HEK293 (cell line): Measurements from ENCODE around the gene BAG1.

ENCODE experiments used
- CTCF ChIA-PET: fragments of 350-600 bp; formaldehyde crosslinking; extraction: SDS; loops from one replicate; lab custom pipeline; 2021; ENCODE audit warnings: antibody characterized with exemption; lab: Yijun Ruan, JAX
- POLR2A ChIA-PET: fragments of 300-600 bp; formaldehyde crosslinking; extraction: SDS; loops from one replicate; lab custom pipeline; 2020; ENCODE audit warnings: antibody characterized with exemption, inconsistent platforms; lab: Yijun Ruan, JAX
- H3K27ac ChIP-seq: fragments of 200-500 bp; sonication (Bioruptor generic); 2 replicates; pipeline ENCODE4 v1.5.1; 2014; ENCODE audit warnings: low read depth, low read length, control low read depth, inconsistent platforms; ENCODE audit errors: extremely low read depth
- H3K36me3 ChIP-seq, 2 experiments: fragments of 200-500 bp in 1 of 2; sonication (Bioruptor generic) in 1 of 2; 1 replicate in 1 of 2; 2 replicates in 1 of 2; pipeline ENCODE4 v1.5.1; 2014 to 2017; ENCODE audit warnings: inconsistent platforms in 2 of 2, low read length in 2 of 2; ENCODE audit not compliant: control insufficient read depth in 2 of 2, insufficient read depth in 1 of 2
- H3K4me1 ChIP-seq: fragments of 200-500 bp; sonication (Bioruptor generic); 2 replicates; pipeline ENCODE4 v1.5.1; 2014; ENCODE audit warnings: mild to moderate bottlenecking, low read length, inconsistent platforms; ENCODE audit not compliant: control insufficient read depth, insufficient read depth
- H3K4me3 ChIP-seq: 2 replicates; pipeline ENCODE4 v1.5.1; 2011; ENCODE audit warnings: low read depth, mild to moderate bottlenecking, control low read depth, low read length, moderate library complexity
- H3K9me3 ChIP-seq: fragments of 200-500 bp; sonication (Bioruptor generic); 2 replicates; pipeline ENCODE4 v1.5.1; 2014; ENCODE audit warnings: low read depth, low read length, inconsistent platforms; ENCODE audit not compliant: control insufficient read depth, insufficient read depth
- BCL11A ChIP-seq: fragments of 450-650 bp; formaldehyde crosslinking; IDR thresholded peaks from 2 replicates; pipeline ENCODE4 v1.5.1; 2016; ENCODE audit warnings: low read depth, missing biosample characterization, missing genetic modification characterization
- KLF9 ChIP-seq: fragments of 450-650 bp; formaldehyde crosslinking; IDR thresholded peaks from 2 replicates; pipeline ENCODE4 v1.5.1; 2016; ENCODE audit warnings: missing biosample characterization, missing genetic modification characterization, low read depth
- MEIS1 ChIP-seq: sonication (generic); formaldehyde crosslinking; IDR thresholded peaks from 2 replicates; pipeline ENCODE4 v1.8.1; 2022; ENCODE audit warnings: missing genetic modification reagents, mild to moderate bottlenecking, borderline replicate concordance
- PRDM1 ChIP-seq: fragments of 450-650 bp; formaldehyde crosslinking; IDR thresholded peaks from 2 replicates; pipeline ENCODE4; 2016; ENCODE audit warnings: missing biosample characterization, missing genetic modification characterization
- ZNF114 ChIP-seq: fragments of 450-650 bp; formaldehyde crosslinking; IDR thresholded peaks from 2 replicates; pipeline ENCODE4 v1.5.0; 2017; ENCODE audit warnings: missing biosample characterization, missing genetic modification characterization
- ZNF175 ChIP-seq: fragments of 450-650 bp; formaldehyde crosslinking; IDR thresholded peaks from 2 replicates; pipeline ENCODE4 v1.5.1; 2016; ENCODE audit warnings: missing biosample characterization, missing genetic modification characterization
- ZNF211 ChIP-seq: fragments of 450-650 bp; formaldehyde crosslinking; IDR thresholded peaks from 2 replicates; pipeline ENCODE4 v1.5.1; 2016; ENCODE audit warnings: low read depth, missing biosample characterization, missing genetic modification characterization
- ZNF24 ChIP-seq: fragments of 450-650 bp; formaldehyde crosslinking; IDR thresholded peaks from 2 replicates; pipeline ENCODE4 v1.5.1; 2016; ENCODE audit warnings: missing biosample characterization, missing genetic modification characterization
- ZNF37A ChIP-seq: fragments of 450-650 bp; IDR thresholded peaks from 2 replicates; pipeline ENCODE4 v1.5.1; 2018; ENCODE audit warnings: missing biosample characterization, missing genetic modification characterization
- ZNF510 ChIP-seq: fragments of 450-650 bp; formaldehyde crosslinking; IDR thresholded peaks from 2 replicates; pipeline ENCODE4 v1.5.1; 2018; ENCODE audit warnings: mild to moderate bottlenecking, missing genetic modification characterization, missing biosample characterization; ENCODE audit not compliant: insufficient replicate concordance
- ZNF529 ChIP-seq: fragments of 450-650 bp; formaldehyde crosslinking; IDR thresholded peaks from 2 replicates; pipeline ENCODE4 v1.5.1; 2017; ENCODE audit warnings: missing genetic modification characterization, missing biosample characterization; ENCODE audit not compliant: insufficient replicate concordance
- ZNF610 ChIP-seq: fragments of 450-650 bp; formaldehyde crosslinking; IDR thresholded peaks from 2 replicates; pipeline ENCODE4 v1.5.1; 2016; ENCODE audit warnings: missing biosample characterization, missing genetic modification characterization, borderline replicate concordance
- ZNF670 ChIP-seq: fragments of 450-650 bp; formaldehyde crosslinking; IDR thresholded peaks from 2 replicates; pipeline ENCODE4 v1.5.1; 2016; ENCODE audit warnings: missing biosample characterization, missing genetic modification characterization, low read depth
- TF ChIP-seq, protein P1 (sequence below): fragments of 450-650 bp; formaldehyde crosslinking; IDR thresholded peaks from 2 replicates; pipeline ENCODE4 v1.5.1; 2016; ENCODE audit warnings: missing biosample characterization, missing genetic modification characterization
- TF ChIP-seq, protein P2 (sequence below): fragments of 450-650 bp; formaldehyde crosslinking; IDR thresholded peaks from 2 replicates; pipeline ENCODE4 v1.5.1; 2016; ENCODE audit warnings: missing biosample characterization, missing genetic modification characterization
- TF ChIP-seq, protein P3 (sequence below): fragments of 450-650 bp; formaldehyde crosslinking; conservative IDR thresholded peaks from 2 replicates; pipeline ENCODE4 v1.5.1; 2016; ENCODE audit warnings: low read depth, missing biosample characterization, missing genetic modification characterization
- TF ChIP-seq, protein P4 (sequence below): fragments of 450-650 bp; formaldehyde crosslinking; IDR thresholded peaks from 2 replicates; pipeline ENCODE4 v1.5.0; 2017; ENCODE audit warnings: missing biosample characterization, missing genetic modification characterization, borderline replicate concordance
- TF ChIP-seq, protein P5 (sequence below): sonication (generic); formaldehyde crosslinking; IDR thresholded peaks from 2 replicates; pipeline ENCODE4 v1.8.1; 2022; ENCODE audit warnings: mild to moderate bottlenecking, moderate library complexity, missing genetic modification reagents
- TF ChIP-seq, protein P6 (sequence below): fragments of 450-650 bp; formaldehyde crosslinking; IDR thresholded peaks from 2 replicates; pipeline ENCODE4 v1.5.1; 2016; ENCODE audit warnings: missing biosample characterization, missing genetic modification characterization, low read depth

Gene BAG1

DNA sequence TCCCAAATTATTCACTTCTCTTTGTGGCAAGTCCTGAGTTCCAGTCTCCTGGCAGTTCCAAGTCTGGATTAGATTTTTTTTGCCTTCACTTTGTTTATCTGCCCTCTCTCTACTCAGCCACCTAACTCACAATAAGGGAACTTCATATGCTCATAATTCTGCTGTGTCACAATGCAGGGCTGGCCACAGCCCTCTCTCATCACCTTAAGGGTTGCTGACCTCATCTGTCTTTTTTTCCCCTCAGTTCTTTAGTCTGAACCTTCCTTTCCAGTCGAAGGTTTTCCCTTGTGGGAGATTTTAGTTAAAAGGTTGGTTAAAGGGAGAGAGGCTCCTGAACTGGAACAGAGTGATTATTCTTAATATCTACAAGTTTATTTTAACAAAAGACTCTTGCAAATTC, 4.1 kb downstream of the BAG1 start (continued):
- no peak for TF ChIP-seq ZNF211 (tag by site-specific recombination)
- TF ChIP-seq ZNF175 (tag by site-specific recombination), result no peak
- no peak for TF ChIP-seq ZNF610 (tag by site-specific recombination)
- TF ChIP-seq, protein P1, sequence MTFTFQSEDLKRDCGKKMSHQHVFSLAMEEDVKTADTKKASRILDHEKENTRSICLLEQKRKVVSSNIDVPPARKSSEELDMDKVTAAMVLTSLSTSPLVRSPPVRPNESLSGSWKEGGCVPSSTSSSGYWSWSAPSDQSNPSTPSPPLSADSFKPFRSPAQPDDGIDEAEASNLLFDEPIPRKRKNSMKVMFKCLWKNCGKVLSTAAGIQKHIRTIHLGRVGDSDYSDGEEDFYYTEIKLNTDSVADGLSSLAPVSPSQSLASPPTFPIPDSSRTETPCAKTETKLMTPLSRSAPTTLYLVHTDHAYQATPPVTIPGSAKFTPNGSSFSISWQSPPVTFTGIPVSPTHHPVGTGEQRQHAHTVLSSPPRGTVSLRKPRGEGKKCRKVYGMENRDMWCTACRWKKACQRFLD (tag by site-specific recombination), result no peak
- TF ChIP-seq KLF9 (tag by site-specific recombination), result no peak
- no peak for TF ChIP-seq PRDM1 (tag by site-specific recombination)
- TF ChIP-seq, all 188 proteins: peak for 0

DNA sequence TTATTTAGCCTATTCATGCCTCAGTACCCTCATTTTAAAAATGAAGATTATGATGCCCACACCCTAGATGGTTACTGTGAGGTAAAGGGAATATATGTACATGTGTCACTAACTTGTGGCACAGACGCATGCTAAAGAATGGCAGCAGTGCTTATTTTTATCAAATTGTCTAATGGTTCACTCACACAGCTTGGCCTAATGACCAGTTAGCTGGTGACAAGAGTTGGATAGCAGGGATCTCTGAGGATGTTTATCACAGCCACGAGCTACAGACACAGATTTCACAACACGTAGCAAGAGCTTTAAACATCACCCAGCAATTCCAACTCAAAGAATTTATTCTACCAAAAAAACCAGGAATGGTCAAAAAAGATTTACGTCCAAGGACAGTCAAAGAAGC, 7.2 kb downstream of the BAG1 start:
- Histone ChIP-seq H3K36me3 (peaks cover 23 to 93% of the 10 kb centered on the region in 2 experiments), H3K9me3 (no peaks in the 10 kb centered on the region), H3K4me1 (no peaks in the 10 kb centered on the region), H3K27ac (no peak overlapping the region), H3K4me3 (no peak overlapping the region)
- ChIA-PET POLR2A (no interaction called here), CTCF (interaction anchor here (0.6 to 0.7 kb wide), 2 partner anchors 30 to 525 kb away, joined by 3 read pairs; no protein-coding TSS in a partner anchor)
- no peak for TF ChIP-seq ZNF37A
- no peak for TF ChIP-seq ZNF24 (tag by site-specific recombination)
- TF ChIP-seq, protein P2, sequence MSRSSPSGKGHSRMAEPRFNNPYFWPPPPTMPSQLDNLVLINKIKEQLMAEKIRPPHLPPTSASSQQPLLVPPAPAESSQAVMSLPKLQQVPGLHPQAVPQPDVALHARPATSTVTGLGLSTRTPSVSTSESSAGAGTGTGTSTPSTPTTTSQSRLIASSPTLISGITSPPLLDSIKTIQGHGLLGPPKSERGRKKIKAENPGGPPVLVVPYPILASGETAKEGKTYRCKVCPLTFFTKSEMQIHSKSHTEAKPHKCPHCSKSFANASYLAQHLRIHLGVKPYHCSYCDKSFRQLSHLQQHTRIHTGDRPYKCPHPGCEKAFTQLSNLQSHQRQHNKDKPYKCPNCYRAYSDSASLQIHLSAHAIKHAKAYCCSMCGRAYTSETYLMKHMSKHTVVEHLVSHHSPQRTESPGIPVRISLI (tag by site-specific recombination), result no peak
- TF ChIP-seq PRDM1 (tag by site-specific recombination), result no peak
- no peak for TF ChIP-seq ZNF529
- TF ChIP-seq, protein P3, sequence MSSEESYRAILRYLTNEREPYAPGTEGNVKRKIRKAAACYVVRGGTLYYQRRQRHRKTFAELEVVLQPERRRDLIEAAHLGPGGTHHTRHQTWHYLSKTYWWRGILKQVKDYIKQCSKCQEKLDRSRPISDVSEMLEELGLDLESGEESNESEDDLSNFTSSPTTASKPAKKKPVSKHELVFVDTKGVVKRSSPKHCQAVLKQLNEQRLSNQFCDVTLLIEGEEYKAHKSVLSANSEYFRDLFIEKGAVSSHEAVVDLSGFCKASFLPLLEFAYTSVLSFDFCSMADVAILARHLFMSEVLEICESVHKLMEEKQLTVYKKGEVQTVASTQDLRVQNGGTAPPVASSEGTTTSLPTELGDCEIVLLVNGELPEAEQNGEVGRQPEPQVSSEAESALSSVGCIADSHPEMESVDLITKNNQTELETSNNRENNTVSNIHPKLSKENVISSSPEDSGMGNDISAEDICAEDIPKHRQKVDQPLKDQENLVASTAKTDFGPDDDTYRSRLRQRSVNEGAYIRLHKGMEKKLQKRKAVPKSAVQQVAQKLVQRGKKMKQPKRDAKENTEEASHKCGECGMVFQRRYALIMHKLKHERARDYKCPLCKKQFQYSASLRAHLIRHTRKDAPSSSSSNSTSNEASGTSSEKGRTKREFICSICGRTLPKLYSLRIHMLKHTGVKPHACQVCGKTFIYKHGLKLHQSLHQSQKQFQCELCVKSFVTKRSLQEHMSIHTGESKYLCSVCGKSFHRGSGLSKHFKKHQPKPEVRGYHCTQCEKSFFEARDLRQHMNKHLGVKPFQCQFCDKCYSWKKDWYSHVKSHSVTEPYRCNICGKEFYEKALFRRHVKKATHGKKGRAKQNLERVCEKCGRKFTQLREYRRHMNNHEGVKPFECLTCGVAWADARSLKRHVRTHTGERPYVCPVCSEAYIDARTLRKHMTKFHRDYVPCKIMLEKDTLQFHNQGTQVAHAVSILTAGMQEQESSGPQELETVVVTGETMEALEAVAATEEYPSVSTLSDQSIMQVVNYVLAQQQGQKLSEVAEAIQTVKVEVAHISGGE, result no peak
- TF ChIP-seq ZNF670 (tag by site-specific recombination), result no peak
- no peak for TF ChIP-seq BCL11A (tag by site-specific recombination)
- no peak for TF ChIP-seq ZNF510
- TF ChIP-seq, protein P4, sequence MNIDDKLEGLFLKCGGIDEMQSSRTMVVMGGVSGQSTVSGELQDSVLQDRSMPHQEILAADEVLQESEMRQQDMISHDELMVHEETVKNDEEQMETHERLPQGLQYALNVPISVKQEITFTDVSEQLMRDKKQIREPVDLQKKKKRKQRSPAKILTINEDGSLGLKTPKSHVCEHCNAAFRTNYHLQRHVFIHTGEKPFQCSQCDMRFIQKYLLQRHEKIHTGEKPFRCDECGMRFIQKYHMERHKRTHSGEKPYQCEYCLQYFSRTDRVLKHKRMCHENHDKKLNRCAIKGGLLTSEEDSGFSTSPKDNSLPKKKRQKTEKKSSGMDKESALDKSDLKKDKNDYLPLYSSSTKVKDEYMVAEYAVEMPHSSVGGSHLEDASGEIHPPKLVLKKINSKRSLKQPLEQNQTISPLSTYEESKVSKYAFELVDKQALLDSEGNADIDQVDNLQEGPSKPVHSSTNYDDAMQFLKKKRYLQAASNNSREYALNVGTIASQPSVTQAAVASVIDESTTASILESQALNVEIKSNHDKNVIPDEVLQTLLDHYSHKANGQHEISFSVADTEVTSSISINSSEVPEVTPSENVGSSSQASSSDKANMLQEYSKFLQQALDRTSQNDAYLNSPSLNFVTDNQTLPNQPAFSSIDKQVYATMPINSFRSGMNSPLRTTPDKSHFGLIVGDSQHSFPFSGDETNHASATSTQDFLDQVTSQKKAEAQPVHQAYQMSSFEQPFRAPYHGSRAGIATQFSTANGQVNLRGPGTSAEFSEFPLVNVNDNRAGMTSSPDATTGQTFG (tag by site-specific recombination), result no peak
- TF ChIP-seq ZNF114, result no peak
- TF ChIP-seq, protein P5, sequence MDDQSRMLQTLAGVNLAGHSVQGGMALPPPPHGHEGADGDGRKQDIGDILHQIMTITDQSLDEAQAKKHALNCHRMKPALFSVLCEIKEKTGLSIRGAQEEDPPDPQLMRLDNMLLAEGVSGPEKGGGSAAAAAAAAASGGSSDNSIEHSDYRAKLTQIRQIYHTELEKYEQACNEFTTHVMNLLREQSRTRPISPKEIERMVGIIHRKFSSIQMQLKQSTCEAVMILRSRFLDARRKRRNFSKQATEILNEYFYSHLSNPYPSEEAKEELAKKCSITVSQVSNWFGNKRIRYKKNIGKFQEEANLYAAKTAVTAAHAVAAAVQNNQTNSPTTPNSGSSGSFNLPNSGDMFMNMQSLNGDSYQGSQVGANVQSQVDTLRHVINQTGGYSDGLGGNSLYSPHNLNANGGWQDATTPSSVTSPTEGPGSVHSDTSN (CRISPR knock-in tag), result no peak
- TF ChIP-seq, protein P6, sequence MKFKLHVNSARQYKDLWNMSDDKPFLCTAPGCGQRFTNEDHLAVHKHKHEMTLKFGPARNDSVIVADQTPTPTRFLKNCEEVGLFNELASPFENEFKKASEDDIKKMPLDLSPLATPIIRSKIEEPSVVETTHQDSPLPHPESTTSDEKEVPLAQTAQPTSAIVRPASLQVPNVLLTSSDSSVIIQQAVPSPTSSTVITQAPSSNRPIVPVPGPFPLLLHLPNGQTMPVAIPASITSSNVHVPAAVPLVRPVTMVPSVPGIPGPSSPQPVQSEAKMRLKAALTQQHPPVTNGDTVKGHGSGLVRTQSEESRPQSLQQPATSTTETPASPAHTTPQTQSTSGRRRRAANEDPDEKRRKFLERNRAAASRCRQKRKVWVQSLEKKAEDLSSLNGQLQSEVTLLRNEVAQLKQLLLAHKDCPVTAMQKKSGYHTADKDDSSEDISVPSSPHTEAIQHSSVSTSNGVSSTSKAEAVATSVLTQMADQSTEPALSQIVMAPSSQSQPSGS, result no peak
- no peak for TF ChIP-seq MEIS1 (CRISPR knock-in tag)
